ENCODE data around the gene DTX4.
A peak's percentile ranks its signal among the peaks of the same experiment; 100 is the strongest.

DNA sequence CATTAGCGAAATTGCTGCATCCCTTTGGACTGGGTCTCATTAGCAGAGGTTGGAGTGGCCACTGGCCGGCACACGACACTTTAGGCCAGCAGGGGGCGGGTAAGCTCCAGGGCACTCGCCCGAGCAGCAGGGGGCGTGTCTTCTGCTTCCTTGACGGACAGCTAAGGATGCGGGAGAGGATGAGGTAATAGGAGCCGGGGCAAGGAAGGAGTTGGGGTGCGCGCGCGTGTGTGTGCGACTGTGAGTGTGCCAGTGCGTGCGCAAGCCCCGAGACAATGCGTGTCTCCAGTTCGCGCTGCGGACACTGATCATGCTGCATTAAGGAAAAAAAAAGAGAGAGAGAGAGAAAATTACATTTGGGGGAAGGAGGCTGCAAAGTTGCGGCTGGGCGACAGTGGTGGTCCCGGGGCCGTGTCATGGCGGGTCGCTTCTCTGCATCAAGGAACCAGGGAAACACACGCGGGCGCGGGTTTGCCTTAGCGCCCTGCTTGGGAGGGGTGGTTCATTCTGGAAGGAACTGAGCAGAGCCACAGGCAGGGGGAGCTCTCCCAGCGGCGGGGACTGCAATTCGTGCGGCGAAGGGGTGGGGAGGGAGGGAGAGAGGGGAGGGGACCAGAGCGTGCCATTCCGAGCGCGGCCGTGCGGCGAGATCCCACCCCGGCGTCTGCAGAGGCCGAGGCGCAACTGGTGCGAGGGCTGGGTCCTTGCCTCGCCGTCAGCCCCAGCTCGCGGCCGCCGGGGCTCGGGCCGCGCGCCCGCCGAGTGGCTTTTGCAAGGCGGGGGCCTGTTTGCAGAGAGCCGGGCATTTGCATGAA, at the start of gene DTX4:
- TF ChIP-seq CTCF (IDR thresholded peaks at IDR 0.05): peak; percentile 95
- no peak for TF ChIP-seq POLR2AphosphoS5 (IDR thresholded peaks at IDR 0.05; ENCODE audit: low read depth, low read length)
